Spleen (tissue), 11 donors: ENCODE data around the gene FAAH2. TPM values are rescaled to one million over a fixed set of nuclear protein-coding genes. Genes with fewer than 3 reads are reported as not detected.

ENCODE experiments used
- DNase-seq: peaks from one replicate; pipeline ENCODE4 v3.0.0-alpha.2; 2020
- H3K27ac ChIP-seq, 8 donors: fragments of 200-600 bp; sonication (generic) in 7 of 8; 1 replicate in 4 of 8; 2 replicates in 4 of 8; pipeline versions ENCODE4 v1.5.0 to v1.8.0; 2016 to 2021; ENCODE audit warnings: inconsistent platforms in 4 of 8, mild to moderate bottlenecking in 4 of 8, moderate library complexity in 1 of 8
- H3K27me3 ChIP-seq, 7 donors: fragments of 200-600 bp; sonication (generic) in 6 of 7; replicated peaks in 1 of 7; 1 replicate in 4 of 7; 2 replicates in 3 of 7; pipeline versions ENCODE4 v1.5.0 to v1.8.0; 2016 to 2021; ENCODE audit warnings: inconsistent platforms in 3 of 7, mild to moderate bottlenecking in 1 of 7
- H3K36me3 ChIP-seq, 6 donors: fragments of 200-600 bp; sonication (generic) in 5 of 6; 1 replicate in 4 of 6; 2 replicates in 2 of 6; pipeline versions ENCODE4 v1.5.0 to v1.8.0; 2016 to 2021; ENCODE audit warnings: inconsistent platforms in 2 of 6
- H3K4me1 ChIP-seq, 6 donors: fragments of 200-600 bp; sonication (generic) in 5 of 6; 1 replicate in 3 of 6; 2 replicates in 3 of 6; pipeline versions ENCODE4 v1.5.0 to v1.8.0; 2016 to 2021; ENCODE audit warnings: inconsistent platforms in 3 of 6
- H3K4me3 ChIP-seq, 8 donors: fragments of 200-600 bp; sonication (generic) in 7 of 8; 1 replicate in 4 of 8; 2 replicates in 4 of 8; pipeline versions ENCODE4 v1.5.0 to v1.8.0; 2016 to 2021; ENCODE audit warnings: inconsistent platforms in 4 of 8, mild to moderate bottlenecking in 4 of 8, moderate library complexity in 2 of 8
- H3K9me3 ChIP-seq, 8 donors: fragments of 200-600 bp; sonication (generic) in 7 of 8; 1 replicate in 4 of 8; 2 replicates in 4 of 8; pipeline versions ENCODE4 v1.5.0 to v1.8.0; 2016 to 2021; ENCODE audit warnings: inconsistent platforms in 4 of 8
- POLR2A ChIP-seq, 3 donors: fragments of 450-650 bp; IDR thresholded peaks; one replicate each; pipeline ENCODE4 v1.5.1; 2017; ENCODE audit warnings: antibody characterized with exemption in 3 of 3, mild to moderate bottlenecking in 1 of 3
- POLR2AphosphoS5 ChIP-seq, 3 donors: sonication (generic); formaldehyde crosslinking; IDR thresholded peaks; one replicate each; pipeline ENCODE4 v1.5.1; 2017; ENCODE audit warnings: antibody characterized with exemption in 3 of 3
- whole genome bisulfite sequencing, 5 donors: extraction: QIAGEN DNeasy Blood & Tissue Kit in 3 of 5; methylation state at CpG; one replicate each; pipeline versions ENCODE4 v1.1.5 to v1.1.7; 2013 to 2018; 5-methylcytosine and 5-hydroxymethylcytosine counted together
- intact Hi-C: fragments of 100-400 bp; cut with DNase I; formaldehyde crosslinking; loops from one replicate; pipeline ENCODE4 v1.15.0; 2023; ENCODE audit warnings: low total_unique reads
- polyA plus RNA-seq, 3 donors: library from polyadenylated mRNA; stranded (reverse); fragments of 200-250 nt; gene quantifications; one replicate each; pipeline ENCODE4 v1.2.1, GENCODE V29; 2013
- total RNA-seq, 7 donors: library from RNA; depleted of rRNA in 3 of 7; stranded (reverse); fragments of >200 nt in 3 of 7; fragmentation: NEBNext Ultra II Directional in 4 of 7; extraction: Animal tissue kit (Norgen Biotek cat#: 25700) in 4 of 7; gene quantifications; one replicate each; pipeline versions ENCODE4 v1.1.0 to v1.2.1, GENCODE V29; 2016 to 2021
- TF ChIP-seq, protein P1 (sequence below), 11 experiments: fragments of 200-600 bp in 7 of 11; fragments of 450-650 bp in 4 of 11; sonication (generic) in 4 of 11; IDR thresholded peaks in 8 of 11; conservative IDR thresholded peaks in 3 of 11; 1 replicate in 7 of 11; 2 replicates in 4 of 11; pipeline versions ENCODE4 v1.4.0 to v1.8.0; 2016 to 2021; ENCODE audit warnings: antibody characterized with exemption in 11 of 11, inconsistent platforms in 4 of 11, mild to moderate bottlenecking in 1 of 11
- donor health status: healthy with polysubstance abuse.
- donor health status: DM: no; HTN: no; CAD: no; lungs with moderate emphysema.
- donor health status: DM: no; HTN: no; CAD: no.
- donor health status: Bipolar disorder and iron deficiency.
- donor health status: healthy.
- donor health status: DM: no; HTN: no; CAD: no.
- donor health status: DM: yes; HTN: yes; CAD: no.

Gene FAAH2
- total and polyA plus RNA-seq, 10 donors: 1.2 to 5.8 (median 3.1) TPM

DNA sequence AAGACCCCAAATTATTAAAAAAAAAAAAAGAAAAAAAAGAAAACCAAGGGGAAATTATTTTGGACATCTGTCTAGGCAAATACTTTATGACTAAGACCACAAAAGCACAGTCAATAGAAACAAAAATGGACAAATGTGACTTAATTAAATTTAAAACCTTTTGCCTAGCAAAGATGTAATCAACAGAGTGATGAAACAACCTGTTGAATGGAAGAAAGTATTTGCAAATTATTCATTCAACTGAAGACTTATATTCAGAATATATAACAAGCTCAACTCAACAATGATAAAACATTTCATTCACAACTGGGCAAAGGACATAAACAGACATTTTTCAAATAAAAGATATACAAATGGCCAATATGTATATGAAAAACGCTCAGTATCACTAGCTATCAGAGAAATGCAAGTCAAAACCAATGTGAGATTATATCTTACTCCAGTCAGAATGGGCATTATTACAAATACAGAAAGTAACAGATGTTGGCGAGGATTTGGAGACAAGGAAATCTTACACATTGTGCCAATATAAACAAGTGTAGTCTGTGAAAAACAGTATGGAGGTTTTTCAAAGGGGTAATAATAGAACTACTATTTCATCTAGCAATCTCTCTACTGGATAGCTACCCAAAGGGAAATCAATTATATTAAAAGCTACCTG is 67.1 kb downstream of the FAAH2 start:
- DNase-seq: no peak
- Histone ChIP-seq H3K36me3 (no peaks in the 10 kb centered on the region), H3K9me3 (peaks cover 0 to 20% (median 6%) of the 10 kb centered on the region in 8 donors), H3K27ac (no peak overlapping the region), H3K4me1 (no peaks in the 10 kb centered on the region), H3K4me3 (no peak overlapping the region), H3K27me3 (no peaks in the 10 kb centered on the region)
- TF ChIP-seq POLR2A (IDR thresholded peaks at IDR 0.05) (no peak), POLR2AphosphoS5 (IDR thresholded peaks at IDR 0.05) (no peak)
- TF ChIP-seq, protein P1, sequence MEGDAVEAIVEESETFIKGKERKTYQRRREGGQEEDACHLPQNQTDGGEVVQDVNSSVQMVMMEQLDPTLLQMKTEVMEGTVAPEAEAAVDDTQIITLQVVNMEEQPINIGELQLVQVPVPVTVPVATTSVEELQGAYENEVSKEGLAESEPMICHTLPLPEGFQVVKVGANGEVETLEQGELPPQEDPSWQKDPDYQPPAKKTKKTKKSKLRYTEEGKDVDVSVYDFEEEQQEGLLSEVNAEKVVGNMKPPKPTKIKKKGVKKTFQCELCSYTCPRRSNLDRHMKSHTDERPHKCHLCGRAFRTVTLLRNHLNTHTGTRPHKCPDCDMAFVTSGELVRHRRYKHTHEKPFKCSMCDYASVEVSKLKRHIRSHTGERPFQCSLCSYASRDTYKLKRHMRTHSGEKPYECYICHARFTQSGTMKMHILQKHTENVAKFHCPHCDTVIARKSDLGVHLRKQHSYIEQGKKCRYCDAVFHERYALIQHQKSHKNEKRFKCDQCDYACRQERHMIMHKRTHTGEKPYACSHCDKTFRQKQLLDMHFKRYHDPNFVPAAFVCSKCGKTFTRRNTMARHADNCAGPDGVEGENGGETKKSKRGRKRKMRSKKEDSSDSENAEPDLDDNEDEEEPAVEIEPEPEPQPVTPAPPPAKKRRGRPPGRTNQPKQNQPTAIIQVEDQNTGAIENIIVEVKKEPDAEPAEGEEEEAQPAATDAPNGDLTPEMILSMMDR (IDR thresholded peaks at IDR 0.05 in 8 of 11, conservative IDR thresholded peaks at IDR 0.05 in 3 of 11): no peak
- intact Hi-C loops: no loop called here
- 49 to 89% (median 64%) methylated on average over 2 of the region's 2 CpGs for WGBS, 5 donors

DNA sequence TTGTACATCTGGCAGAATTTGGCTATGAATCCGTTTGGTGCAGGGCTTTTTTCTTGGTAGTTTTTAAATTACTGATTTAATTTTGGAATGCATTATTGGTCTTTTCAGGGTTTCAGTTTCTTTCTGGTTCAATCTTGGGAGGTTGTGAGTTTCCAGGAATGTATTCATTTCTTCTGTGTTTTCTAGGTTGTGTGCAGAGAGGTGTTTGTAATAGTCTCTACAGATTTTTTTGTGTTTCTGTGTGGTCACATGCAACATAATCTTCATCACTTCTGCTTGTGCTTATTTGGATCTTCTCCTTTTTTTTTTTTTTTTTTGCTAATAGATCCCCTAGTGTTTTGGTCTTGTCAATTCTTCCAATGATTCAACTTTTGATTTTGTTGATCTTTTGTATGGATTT is 77.6 kb downstream of the FAAH2 start:
- DNase-seq: no peak
- H3K27me3 ChIP-seq: peaks cover 0 to 6% (median 0%) of the 10 kb centered on the region in 7 donors
- intact Hi-C loops: no loop called here
- no peak overlapping the region for H3K4me3 ChIP-seq
- H3K9me3 ChIP-seq: peaks cover 0 to 2% (median 0%) of the 10 kb centered on the region in 8 donors
- no peaks in the 10 kb centered on the region for H3K4me1 ChIP-seq
- TF ChIP-seq, protein P1 (IDR thresholded peaks at IDR 0.05 in 8 of 11, conservative IDR thresholded peaks at IDR 0.05 in 3 of 11): no peak
- no peak for TF ChIP-seq POLR2A (IDR thresholded peaks at IDR 0.05)
- no peaks in the 10 kb centered on the region for H3K36me3 ChIP-seq
- H3K27ac ChIP-seq: no peak overlapping the region
- WGBS, 5 donors: 38 to 77% (median 53%) methylated on average over 1 of the region's 1 CpG

DNA sequence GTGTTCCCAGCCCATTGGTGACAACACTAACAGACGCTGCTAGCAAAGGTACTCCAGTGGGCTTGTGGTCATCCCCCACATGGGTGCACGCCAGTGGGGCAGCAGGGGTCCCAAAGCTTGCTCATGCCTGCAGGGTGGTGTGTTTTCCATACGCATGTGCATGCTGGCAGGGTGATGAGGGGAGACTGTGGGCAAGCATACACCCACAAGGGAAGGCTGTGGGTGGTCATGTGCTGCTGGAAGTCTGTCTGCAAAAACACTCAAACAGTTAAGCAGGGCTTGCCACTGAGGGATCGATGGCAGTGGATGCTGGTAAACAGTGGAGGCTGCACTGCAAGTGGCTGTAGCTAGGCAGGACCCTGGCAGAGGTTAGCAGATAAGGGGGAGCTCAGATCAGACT is 79.9 kb downstream of the FAAH2 start:
- intact Hi-C loops: no loop called here
- no peaks in the 10 kb centered on the region for H3K4me1 ChIP-seq
- H3K36me3 ChIP-seq: no peaks in the 10 kb centered on the region
- 72 to 100% (median 83%) methylated on average over 1 to 4 of the region's 4 CpGs for WGBS, 5 donors
- peaks cover 0 to 6% (median 0%) of the 10 kb centered on the region in 7 donors for H3K27me3 ChIP-seq
- no peak overlapping the region for H3K27ac ChIP-seq
- H3K9me3 ChIP-seq: peaks cover 0 to 6% (median 0%) of the 10 kb centered on the region in 8 donors
- TF ChIP-seq, protein P1 (IDR thresholded peaks at IDR 0.05 in 8 of 11, conservative IDR thresholded peaks at IDR 0.05 in 3 of 11): no peak
- TF ChIP-seq POLR2AphosphoS5 (IDR thresholded peaks at IDR 0.05) (no peak), POLR2A (IDR thresholded peaks at IDR 0.05) (no peak)
- no peak for DNase-seq
- H3K4me3 ChIP-seq: no peak overlapping the region

DNA sequence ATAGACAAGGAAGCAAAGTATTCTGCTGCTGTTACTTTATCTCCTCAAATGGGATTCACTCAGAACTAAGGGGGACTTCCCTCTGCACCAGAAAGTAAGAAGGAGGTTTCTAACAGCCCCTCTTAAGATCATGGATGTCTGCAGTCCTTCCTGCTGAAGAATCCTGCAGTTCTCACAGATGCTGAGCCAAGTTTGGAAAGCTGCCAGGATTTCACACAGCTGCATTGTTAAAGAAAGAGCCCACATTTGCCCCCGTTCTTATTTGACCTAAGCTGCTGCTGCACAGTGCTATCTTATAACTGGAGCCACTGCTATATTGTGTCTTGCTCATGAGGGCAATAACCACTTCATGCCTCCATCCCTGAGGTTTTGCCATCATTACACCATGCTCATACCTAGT is 81.1 kb downstream of the FAAH2 start:
- intact Hi-C loops: no loop called here
- Histone ChIP-seq H3K4me1 (no peaks in the 10 kb centered on the region), H3K27ac (no peak overlapping the region), H3K9me3 (peaks cover 0 to 6% (median 0%) of the 10 kb centered on the region in 8 donors), H3K27me3 (peaks cover 0 to 6% (median 0%) of the 10 kb centered on the region in 7 donors), H3K4me3 (no peak overlapping the region), H3K36me3 (no peaks in the 10 kb centered on the region)
- no peak for DNase-seq
- WGBS, 5 donors: 23 to 89% (median 53%) methylated on average over 1 of the region's 1 CpG; no CpG with 5 or more reads in 1 of the 5 donors
- TF ChIP-seq POLR2A (IDR thresholded peaks at IDR 0.05): no peak
- TF ChIP-seq POLR2AphosphoS5 (IDR thresholded peaks at IDR 0.05): no peak
- TF ChIP-seq, protein P1 (IDR thresholded peaks at IDR 0.05 in 8 of 11, conservative IDR thresholded peaks at IDR 0.05 in 3 of 11): no peak
